HCT116 (cell line): ENCODE data around the gene SMARCAD1. TPM values are rescaled to one million over a fixed set of nuclear protein-coding genes. Genes with fewer than 3 reads are reported as not detected.

ENCODE experiments used
- ATAC-seq: fragments of 200-7000 bp; cut with Tn5 transposase; 2 replicates; pipeline ENCODE4 v1.9.1; 2020; ENCODE audit warnings: mild to moderate bottlenecking, moderate library complexity
- BruUV-seq: library from RNA; stranded (reverse); fragments of 400-500 nt; replicated peaks from 2 replicates; lab custom pipeline; 2021; lab: Mats Ljungman, UMichigan
- CTCF ChIA-PET: fragments of 300-600 bp; sonication (Branson Sonifier 250); formaldehyde crosslinking; loops from one replicate; lab custom pipeline; 2021; ENCODE audit warnings: antibody characterized with exemption; lab: Charles Lee
- POLR2A ChIA-PET: fragments of 300-600, 350-600 bp; sonication (Branson Sonifier 250); formaldehyde crosslinking; loops from one replicate; lab custom pipeline; 2021; ENCODE audit warnings: antibody characterized with exemption; lab: Charles Lee
- RAD21 ChIA-PET, 2 experiments: fragments of 300-600 bp; sonication (Branson Sonifier 250); formaldehyde crosslinking; loops; one replicate each; lab custom pipeline; 2023; ENCODE audit warnings: low total read pairs in 2 of 2; ENCODE audit not compliant: uncharacterized antibody in 2 of 2, unreplicated experiment in 2 of 2, low non-redundant PET in 1 of 2; lab: Charles Lee
- DNase-seq: peaks from one replicate; pipeline ENCODE4 v3.0.0-alpha.2; 2010; ENCODE audit warnings: low read depth, low spot score
- H2AFZ ChIP-seq: fragments of 200-600 bp; shearing (Covaris generic), sonication (generic); 2 replicates; pipeline ENCODE4 v1.6.1; 2017; ENCODE audit warnings: low read depth, mixed run types, mixed read lengths, antibody characterized with exemption, low read length; ENCODE audit not compliant: poor library complexity, severe bottlenecking
- H3K27ac ChIP-seq: 2 replicates; pipeline ENCODE4 v1.5.1; 2012; ENCODE audit warnings: low read depth, low read length
- H3K27me3 ChIP-seq: fragments of 200-600 bp; sonication (generic); 2 replicates; pipeline ENCODE4 v1.6.1; 2016; ENCODE audit warnings: mixed run types, low read length, mixed read lengths; ENCODE audit not compliant: insufficient read depth
- H3K36me3 ChIP-seq, 2 experiments: fragments of 200-500 bp in 1 of 2; fragments of 200-600 bp in 1 of 2; sonication (Bioruptor generic) in 1 of 2; sonication (generic) in 1 of 2; 2 replicates each; pipeline versions ENCODE4 v1.5.1 to v1.6.1; 2014 to 2016; ENCODE audit warnings: low read length in 2 of 2, inconsistent platforms in 1 of 2, mixed read lengths in 1 of 2, mixed run types in 1 of 2; ENCODE audit not compliant: insufficient read depth in 2 of 2, control insufficient read depth in 1 of 2
- H3K4me1 ChIP-seq, 2 experiments: fragments of 200-600 bp in 1 of 2; sonication (generic) in 1 of 2; 2 replicates each; pipeline versions ENCODE4 v1.5.1 to v1.6.1; 2012 to 2017; ENCODE audit warnings: low read length in 2 of 2, inconsistent platforms in 1 of 2, mild to moderate bottlenecking in 1 of 2, mixed read lengths in 1 of 2, mixed run types in 1 of 2, moderate library complexity in 1 of 2; ENCODE audit not compliant: insufficient read depth in 2 of 2, control insufficient read depth in 1 of 2
- H3K4me2 ChIP-seq: fragments of 200-600 bp; sonication (generic); 2 replicates; pipeline ENCODE4 v1.6.1; 2017; ENCODE audit warnings: mixed run types, low read length, mixed read lengths
- H3K4me3 ChIP-seq, 2 experiments: fragments of 200-600 bp in 1 of 2; sonication (generic) in 1 of 2; replicated peaks in 1 of 2; 2 replicates each; pipeline ENCODE4 v1.5.1; 2011 to 2016; ENCODE audit warnings: low read length in 2 of 2, control low read depth in 1 of 2, low read depth in 1 of 2, mild to moderate bottlenecking in 1 of 2, mixed read lengths in 1 of 2, mixed run types in 1 of 2
- H3K79me2 ChIP-seq: fragments of 200-600 bp; sonication (generic); 2 replicates; pipeline ENCODE4 v1.6.1; 2017; ENCODE audit warnings: mild to moderate bottlenecking, mixed run types, low read length, moderate library complexity, mixed read lengths; ENCODE audit not compliant: insufficient read depth
- H3K9ac ChIP-seq: fragments of 200-600 bp; sonication (generic); 2 replicates; pipeline ENCODE4 v1.6.1; 2016; ENCODE audit warnings: low read length, mixed read lengths
- H3K9me2 ChIP-seq: fragments of 200-600 bp; sonication (generic), shearing (Covaris generic); 2 replicates; pipeline ENCODE4 v1.6.1; 2017; ENCODE audit warnings: mixed run types, mild to moderate bottlenecking, moderate library complexity; ENCODE audit not compliant: insufficient read depth
- H3K9me3 ChIP-seq, 2 experiments: fragments of 200-500 bp in 1 of 2; fragments of 200-600 bp in 1 of 2; sonication (Bioruptor generic) in 1 of 2; sonication (generic) in 1 of 2; 2 replicates each; pipeline ENCODE4 v1.6.1; 2014 to 2017; ENCODE audit warnings: low read length in 2 of 2, mixed read lengths in 2 of 2, inconsistent platforms in 1 of 2, low read depth in 1 of 2, mild to moderate bottlenecking in 1 of 2, mixed run types in 1 of 2, moderate library complexity in 1 of 2; ENCODE audit not compliant: control insufficient read depth in 1 of 2, insufficient read depth in 1 of 2
- H4K20me1 ChIP-seq: fragments of 200-600 bp; sonication (generic), shearing (Covaris generic); 2 replicates; pipeline ENCODE4 v1.6.1; 2017; ENCODE audit warnings: mixed run types, mild to moderate bottlenecking, moderate library complexity; ENCODE audit not compliant: insufficient read depth
- CBX3 ChIP-seq: IDR thresholded peaks from 2 replicates; pipeline ENCODE4 v1.6.1; 2012; ENCODE audit warnings: low read depth
- CEBPB ChIP-seq: IDR thresholded peaks from 2 replicates; pipeline ENCODE4 v1.6.1; 2012; ENCODE audit warnings: low read depth
- EGR1 ChIP-seq: IDR thresholded peaks from 2 replicates; pipeline ENCODE4 v1.6.1; 2012; ENCODE audit warnings: low read depth
- FOSL1 ChIP-seq: IDR thresholded peaks from 2 replicates; pipeline ENCODE4 v1.6.1; 2012; ENCODE audit warnings: low read depth
- JUND ChIP-seq: IDR thresholded peaks from 2 replicates; pipeline ENCODE4 v1.6.1; 2012
- POLR2AphosphoS5 ChIP-seq: IDR thresholded peaks from 2 replicates; pipeline ENCODE4 v1.6.1; 2011; ENCODE audit warnings: mild to moderate bottlenecking, low read depth, low read length, moderate library complexity
- RAD21 ChIP-seq: IDR thresholded peaks from 2 replicates; pipeline ENCODE4 v1.6.1; 2012; ENCODE audit warnings: low read depth, mild to moderate bottlenecking
- SIN3A ChIP-seq: IDR thresholded peaks from 2 replicates; pipeline ENCODE4 v1.6.1; 2012; ENCODE audit warnings: low read depth
- SP1 ChIP-seq: IDR thresholded peaks from 2 replicates; pipeline ENCODE4 v1.6.1; 2012; ENCODE audit warnings: low read depth
- SRF ChIP-seq: IDR thresholded peaks from 2 replicates; pipeline ENCODE4 v1.6.1; 2012; ENCODE audit warnings: low read depth
- YY1 ChIP-seq: IDR thresholded peaks from 2 replicates; pipeline ENCODE4 v1.6.1; 2011; ENCODE audit warnings: low read length, low read depth, moderate library complexity, mild to moderate bottlenecking; ENCODE audit not compliant: insufficient replicate concordance; ENCODE audit errors: extremely low read depth
- intact Hi-C: fragments of 100-400 bp; cut with micrococcal nuclease; formaldehyde crosslinking; loops from 2 replicates; pipeline ENCODE4 v1.10.0; 2022
- total RNA-seq: library from RNA; stranded (reverse); gene quantifications from one replicate; pipeline ENCODE4 v1.2.1, GENCODE V29; 2021; ENCODE audit not compliant: unreplicated experiment
- TF ChIP-seq, protein P1 (sequence below): IDR thresholded peaks from 2 replicates; pipeline ENCODE4 v1.6.1; 2011; ENCODE audit warnings: mild to moderate bottlenecking, low read length, moderate library complexity; ENCODE audit not compliant: insufficient replicate concordance; ENCODE audit errors: extremely low read depth
- TF ChIP-seq, protein P2 (sequence below): IDR thresholded peaks from 2 replicates; pipeline ENCODE4 v1.6.1; 2012
- TF ChIP-seq, protein P3 (sequence below), 3 experiments: fragments of 200-600 bp in 1 of 3; sonication (generic) in 1 of 3; IDR thresholded peaks in 2 of 3; conservative IDR thresholded peaks in 1 of 3; 2 replicates each; pipeline ENCODE4 v1.5.1; 2012 to 2017; ENCODE audit warnings: low read depth in 2 of 3, low read length in 2 of 3, antibody characterized with exemption in 1 of 3, borderline replicate concordance in 1 of 3, control low read depth in 1 of 3, mild to moderate bottlenecking in 1 of 3, mixed read lengths in 1 of 3, mixed run types in 1 of 3, moderate library complexity in 1 of 3; ENCODE audit not compliant: insufficient read depth in 1 of 3

The SMARCAD1 gene
- total RNA-seq, 1 experiment from 2014 or later = 33.6 TPM

DNA sequence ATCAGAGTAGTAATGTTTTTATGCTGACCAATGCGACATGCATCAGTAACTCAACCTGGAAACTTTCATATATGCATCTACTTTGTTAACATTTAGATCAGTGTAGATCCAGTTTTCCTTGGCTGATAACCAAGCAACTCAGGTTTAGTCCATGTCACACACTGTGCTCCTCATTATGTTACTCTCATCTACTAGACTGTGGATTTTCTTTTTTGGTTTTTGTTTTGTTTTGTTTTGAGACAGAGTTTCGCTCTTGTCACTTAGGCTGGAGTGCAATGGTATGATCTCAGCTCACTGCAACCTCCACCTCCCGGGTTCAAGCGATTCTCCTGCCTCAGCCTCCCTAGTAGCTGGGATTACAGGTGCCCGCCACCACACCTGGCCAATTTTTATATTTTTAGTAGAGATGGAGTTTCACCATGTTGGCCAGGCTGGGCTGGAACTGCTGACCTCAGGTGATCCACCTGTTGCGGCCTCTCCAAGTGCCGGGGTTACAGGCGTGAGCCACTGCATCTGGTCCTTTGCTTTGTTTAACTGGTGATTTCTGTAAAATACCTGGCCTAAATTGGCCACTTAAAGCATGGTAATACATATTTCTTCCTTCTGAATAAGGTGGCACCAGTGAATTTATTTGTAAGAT is 48.6 kb downstream of the SMARCAD1 start:
- no peak overlapping the region for H3K4me3 ChIP-seq
- no peaks in the 10 kb centered on the region for H3K4me1 ChIP-seq
- ATAC-seq = no peak
- intact Hi-C loops = loop anchor here (5.0 kb wide), 1 partner anchor 359 kb away; no protein-coding TSS in a partner anchor
- H3K9ac ChIP-seq = no peak overlapping the region
- TF ChIP-seq CEBPB (no peak), SRF (no peak), POLR2AphosphoS5 (no peak), RAD21 (no peak), SP1 (no peak), CBX3 (no peak), EGR1 (no peak), JUND (no peak), FOSL1 (no peak), SIN3A (no peak), YY1 (no peak)
- TF ChIP-seq, protein P1, sequence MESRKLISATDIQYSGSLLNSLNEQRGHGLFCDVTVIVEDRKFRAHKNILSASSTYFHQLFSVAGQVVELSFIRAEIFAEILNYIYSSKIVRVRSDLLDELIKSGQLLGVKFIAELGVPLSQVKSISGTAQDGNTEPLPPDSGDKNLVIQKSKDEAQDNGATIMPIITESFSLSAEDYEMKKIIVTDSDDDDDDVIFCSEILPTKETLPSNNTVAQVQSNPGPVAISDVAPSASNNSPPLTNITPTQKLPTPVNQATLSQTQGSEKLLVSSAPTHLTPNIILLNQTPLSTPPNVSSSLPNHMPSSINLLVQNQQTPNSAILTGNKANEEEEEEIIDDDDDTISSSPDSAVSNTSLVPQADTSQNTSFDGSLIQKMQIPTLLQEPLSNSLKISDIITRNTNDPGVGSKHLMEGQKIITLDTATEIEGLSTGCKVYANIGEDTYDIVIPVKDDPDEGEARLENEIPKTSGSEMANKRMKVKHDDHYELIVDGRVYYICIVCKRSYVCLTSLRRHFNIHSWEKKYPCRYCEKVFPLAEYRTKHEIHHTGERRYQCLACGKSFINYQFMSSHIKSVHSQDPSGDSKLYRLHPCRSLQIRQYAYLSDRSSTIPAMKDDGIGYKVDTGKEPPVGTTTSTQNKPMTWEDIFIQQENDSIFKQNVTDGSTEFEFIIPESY = no peak
- TF ChIP-seq, protein P2, sequence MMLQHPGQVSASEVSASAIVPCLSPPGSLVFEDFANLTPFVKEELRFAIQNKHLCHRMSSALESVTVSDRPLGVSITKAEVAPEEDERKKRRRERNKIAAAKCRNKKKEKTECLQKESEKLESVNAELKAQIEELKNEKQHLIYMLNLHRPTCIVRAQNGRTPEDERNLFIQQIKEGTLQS = no peak
- TF ChIP-seq, protein P3, sequence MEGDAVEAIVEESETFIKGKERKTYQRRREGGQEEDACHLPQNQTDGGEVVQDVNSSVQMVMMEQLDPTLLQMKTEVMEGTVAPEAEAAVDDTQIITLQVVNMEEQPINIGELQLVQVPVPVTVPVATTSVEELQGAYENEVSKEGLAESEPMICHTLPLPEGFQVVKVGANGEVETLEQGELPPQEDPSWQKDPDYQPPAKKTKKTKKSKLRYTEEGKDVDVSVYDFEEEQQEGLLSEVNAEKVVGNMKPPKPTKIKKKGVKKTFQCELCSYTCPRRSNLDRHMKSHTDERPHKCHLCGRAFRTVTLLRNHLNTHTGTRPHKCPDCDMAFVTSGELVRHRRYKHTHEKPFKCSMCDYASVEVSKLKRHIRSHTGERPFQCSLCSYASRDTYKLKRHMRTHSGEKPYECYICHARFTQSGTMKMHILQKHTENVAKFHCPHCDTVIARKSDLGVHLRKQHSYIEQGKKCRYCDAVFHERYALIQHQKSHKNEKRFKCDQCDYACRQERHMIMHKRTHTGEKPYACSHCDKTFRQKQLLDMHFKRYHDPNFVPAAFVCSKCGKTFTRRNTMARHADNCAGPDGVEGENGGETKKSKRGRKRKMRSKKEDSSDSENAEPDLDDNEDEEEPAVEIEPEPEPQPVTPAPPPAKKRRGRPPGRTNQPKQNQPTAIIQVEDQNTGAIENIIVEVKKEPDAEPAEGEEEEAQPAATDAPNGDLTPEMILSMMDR (IDR thresholded peaks at IDR 0.05 in 2 of 3, conservative IDR thresholded peaks at IDR 0.05 in 1 of 3; ENCODE audit: borderline replicate concordance in 1 of 3, insufficient read depth in 1 of 3, low read depth in 2 of 3, low read length in 2 of 3) = no peak
- DNase-seq = no peak
- ChIA-PET RAD21 (no interaction called here), CTCF (no interaction called here), POLR2A (no interaction called here)
- peaks cover 16 to 26% of the 10 kb centered on the region in 2 experiments for H3K36me3 ChIP-seq
- BruUV-seq = no TSS peak
- H2AFZ ChIP-seq = no peak overlapping the region
- H3K27ac ChIP-seq = no peak overlapping the region
- H3K9me2 ChIP-seq = no peaks in the 10 kb centered on the region
- no peak overlapping the region for H3K4me2 ChIP-seq
- peaks cover 4% of the 10 kb centered on the region; the same call in 1 of the 2 replicates for H3K79me2 ChIP-seq
- no peaks in the 10 kb centered on the region for H4K20me1 ChIP-seq
- H3K27me3 ChIP-seq = no peaks in the 10 kb centered on the region
- no peaks in the 10 kb centered on the region for H3K9me3 ChIP-seq
